Astrocyte (in vitro differentiated cells and primary cell): ENCODE results near the gene WDR36. TPM values are rescaled to one million over a fixed set of nuclear protein-coding genes. Genes with fewer than 3 reads are reported as not detected.

Experiments used
- DNase-seq: peaks from one replicate; pipeline ENCODE4 v3.0.0-alpha.2; 2010; ENCODE audit warnings: low read depth
- FAIRE-seq: peaks from 2 replicates; lab custom pipeline; 2011; peaks lifted over from hg19 to GRCh38; lab: Jason Lieb, UNC
- H2AFZ ChIP-seq: 2 replicates; pipeline ENCODE4 v1.6.0; 2012; ENCODE audit warnings: low read depth, low read length, inconsistent platforms
- H3K27ac ChIP-seq: 2 replicates; pipeline ENCODE4 v1.5.1; 2011; ENCODE audit warnings: low read depth, low read length, inconsistent platforms
- H3K27me3 ChIP-seq: 2 replicates; pipeline ENCODE4 v1.6.0; 2011; ENCODE audit warnings: low read length, inconsistent platforms; ENCODE audit not compliant: insufficient read depth
- H3K36me3 ChIP-seq: 2 replicates; pipeline ENCODE4 v1.5.1; 2011; ENCODE audit warnings: low read length, inconsistent platforms; ENCODE audit not compliant: insufficient read depth
- H3K4me1 ChIP-seq: 2 replicates; pipeline ENCODE4 v1.5.1; 2011; ENCODE audit warnings: low read length, inconsistent platforms; ENCODE audit not compliant: insufficient read depth
- H3K4me2 ChIP-seq: 2 replicates; pipeline ENCODE4 v1.6.0; 2012; ENCODE audit warnings: low read length, inconsistent platforms
- H3K4me3 ChIP-seq: 2 replicates; pipeline ENCODE4 v1.5.1; 2011; ENCODE audit warnings: low read depth, mild to moderate bottlenecking, low read length, inconsistent platforms; ENCODE audit not compliant: insufficient read depth
- H3K79me2 ChIP-seq: 2 replicates; pipeline ENCODE4 v1.6.0; 2012; ENCODE audit warnings: mild to moderate bottlenecking, low read length, inconsistent platforms; ENCODE audit not compliant: insufficient read depth
- H3K9ac ChIP-seq: 2 replicates; pipeline ENCODE4 v1.6.0; 2012; ENCODE audit warnings: mild to moderate bottlenecking, low read length, inconsistent platforms
- H3K9me3 ChIP-seq: 2 replicates; pipeline ENCODE4 v1.5.1; 2012; ENCODE audit warnings: low read depth, mild to moderate bottlenecking, low read length, inconsistent platforms; ENCODE audit not compliant: insufficient read depth
- H4K20me1 ChIP-seq: 2 replicates; pipeline ENCODE4 v1.6.0; 2012; ENCODE audit warnings: low read length, inconsistent platforms; ENCODE audit not compliant: insufficient read depth
- H3K27ac Mint-ChIP-seq: one replicate; pipeline ENCODE4 v1.8.0; 2021; ENCODE audit warnings: mild to moderate bottlenecking, mixed read lengths; ENCODE audit not compliant: unreplicated experiment
- H3K27me3 Mint-ChIP-seq: one replicate; pipeline ENCODE4 v1.8.0; 2021; ENCODE audit warnings: low read depth, mixed read lengths; ENCODE audit not compliant: unreplicated experiment
- H3K36me3 Mint-ChIP-seq: one replicate; pipeline ENCODE4 v1.8.0; 2021; ENCODE audit warnings: low read depth, mixed read lengths; ENCODE audit not compliant: unreplicated experiment
- H3K4me1 Mint-ChIP-seq: one replicate; pipeline ENCODE4 v1.8.0; 2021; ENCODE audit warnings: low read depth, mixed read lengths; ENCODE audit not compliant: unreplicated experiment
- H3K4me3 Mint-ChIP-seq: one replicate; pipeline ENCODE4 v1.8.0; 2021; ENCODE audit warnings: mild to moderate bottlenecking, moderate library complexity, mixed read lengths; ENCODE audit not compliant: unreplicated experiment
- H3K9me3 Mint-ChIP-seq: one replicate; pipeline ENCODE4 v1.8.0; 2021; ENCODE audit warnings: mild to moderate bottlenecking, mixed read lengths; ENCODE audit not compliant: unreplicated experiment
- CTCF ChIP-seq: IDR thresholded peaks from 2 replicates; pipeline ENCODE4 v1.5.1; 2011; ENCODE audit warnings: low read depth, mild to moderate bottlenecking, inconsistent platforms, low read length, moderate library complexity; ENCODE audit not compliant: insufficient read depth
- EZH2 ChIP-seq: IDR thresholded peaks from 2 replicates; pipeline ENCODE4 v1.6.1; 2012; ENCODE audit warnings: mild to moderate bottlenecking, low read length, inconsistent platforms; ENCODE audit not compliant: insufficient read depth
- total RNA-seq: library from RNA; stranded (reverse); gene quantifications from 2 replicates; pipeline ENCODE4 v1.2.1, GENCODE V29; 2021

The WDR36 gene
- total RNA-seq, 1 donor from 2014 or later = 33.4 TPM

- H3K27me3 ChIP-seq = no peaks in the 10 kb centered on the region
- H3K36me3 Mint-ChIP-seq = no peaks in the 10 kb centered on the region
- H3K27ac ChIP-seq = no peak within 1 kb of the TSS
- H3K27ac Mint-ChIP-seq = no peak within 1 kb of the TSS
- H3K9me3 Mint-ChIP-seq = no peaks in the 10 kb centered on the region
- H4K20me1 ChIP-seq = no peaks in the 10 kb centered on the region
- peaks cover 32% of the 10 kb centered on the region for H3K4me1 ChIP-seq
- H3K4me1 Mint-ChIP-seq = no peaks in the 10 kb centered on the region
- H3K27me3 Mint-ChIP-seq = peaks cover 67% of the 10 kb centered on the region
- H3K9ac ChIP-seq = peak within 1 kb of the TSS; percentile 84
- peak within 1 kb of the TSS; percentile 87 for H3K4me3 Mint-ChIP-seq
- no peak for TF ChIP-seq CTCF
- no peak for TF ChIP-seq EZH2
- H3K36me3 ChIP-seq = no peaks in the 10 kb centered on the region
- H3K79me2 ChIP-seq = peaks cover 3% of the 10 kb centered on the region
- H3K9me3 ChIP-seq = no peaks in the 10 kb centered on the region
- peak within 1 kb of the TSS; percentile 41 for H3K4me3 ChIP-seq
- H2AFZ ChIP-seq = peak within 1 kb of the TSS; percentile 94
- DNase-seq (no peak), FAIRE-seq (no peak)
- H3K4me2 ChIP-seq = peak within 1 kb of the TSS; percentile 99
Measured at GRCh38 chr5:111071413-111071812, 20.7 kb upstream of the WDR36 start, which contains the start of gene TSLP. TSLP (plus strand) TSS chr5:111071713; CDS start chr5:111071891, 178 bp downstream.

GRCh38 chr5:111072949-111073682 is 19.0 kb upstream of the WDR36 start:
- no peaks in the 10 kb centered on the region for H4K20me1 ChIP-seq
- H3K27me3 Mint-ChIP-seq = peaks cover 66% of the 10 kb centered on the region

More at GRCh38 chr5:111072949-111073682, 19.0 kb upstream of the WDR36 start:
- H3K4me2 ChIP-seq = peak overlapping the region; percentile 99
- peaks cover 3% of the 10 kb centered on the region for H3K79me2 ChIP-seq
- Mint-ChIP-seq H3K4me3 (peak overlapping the region; percentile 87), H3K36me3 (no peaks in the 10 kb centered on the region), H3K27ac (peak overlapping the region; percentile 90), H3K4me1 (no peaks in the 10 kb centered on the region), H3K9me3 (no peaks in the 10 kb centered on the region)
- H3K36me3 ChIP-seq = no peaks in the 10 kb centered on the region
- peak overlapping the region; percentile 84 for H3K9ac ChIP-seq
- no peaks in the 10 kb centered on the region for H3K9me3 ChIP-seq
- peaks cover 32% of the 10 kb centered on the region for H3K4me1 ChIP-seq
- TF ChIP-seq EZH2 = no peak
- TF ChIP-seq CTCF = no peak
- DNase-seq = peak; percentile 14
- H2AFZ ChIP-seq = peak overlapping the region; percentile 94
- no peaks in the 10 kb centered on the region for H3K27me3 ChIP-seq
- FAIRE-seq = no peak
- no peak overlapping the region for H3K27ac ChIP-seq
- peak overlapping the region; percentile 78 for H3K4me3 ChIP-seq
